ENCODE measurements around the gene CTNNBIP1.

CTNNBIP1 gene

DNA sequence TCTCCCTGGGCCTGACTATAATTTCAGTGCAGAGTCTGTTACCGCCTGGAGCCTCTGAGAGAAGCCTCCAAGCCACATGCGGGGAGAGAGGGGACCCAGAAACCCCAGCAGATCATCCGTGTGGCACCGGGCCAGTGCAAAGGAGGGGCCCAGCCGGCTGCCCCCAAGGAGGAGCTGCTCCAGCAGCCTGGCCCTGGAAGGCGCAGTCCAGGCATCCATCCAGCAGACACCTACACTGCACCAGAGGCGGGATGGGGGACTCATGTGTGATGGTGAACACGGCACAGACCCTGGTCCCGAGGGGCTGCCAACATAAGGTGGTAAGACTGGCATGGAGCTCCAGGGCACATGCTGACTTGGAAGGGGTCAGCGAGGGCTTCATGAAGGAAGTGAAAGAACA lies 46.7 kb downstream of the CTNNBIP1 start:
- Histone ChIP-seq H3K9ac (ENCODE audit: low read length) (no peak overlapping the region), H3K36me3 (ENCODE audit: control insufficient read depth, insufficient read depth, low read length, severe bottlenecking) (no peaks in the 10 kb centered on the region), H3K27me3 (replicated peaks; ENCODE audit: control insufficient read depth, insufficient read depth, low read length) (no peaks in the 10 kb centered on the region), H3K9me3 (ENCODE audit: control insufficient read depth, low read length) (no peaks in the 10 kb centered on the region), H3K4me3 (ENCODE audit: low read length) (no peak overlapping the region), H3K4me1 (ENCODE audit: control insufficient read depth, insufficient read depth, low read length) (no peaks in the 10 kb centered on the region)
- DNase-seq (ENCODE audit: low read depth), result no peak

DNA sequence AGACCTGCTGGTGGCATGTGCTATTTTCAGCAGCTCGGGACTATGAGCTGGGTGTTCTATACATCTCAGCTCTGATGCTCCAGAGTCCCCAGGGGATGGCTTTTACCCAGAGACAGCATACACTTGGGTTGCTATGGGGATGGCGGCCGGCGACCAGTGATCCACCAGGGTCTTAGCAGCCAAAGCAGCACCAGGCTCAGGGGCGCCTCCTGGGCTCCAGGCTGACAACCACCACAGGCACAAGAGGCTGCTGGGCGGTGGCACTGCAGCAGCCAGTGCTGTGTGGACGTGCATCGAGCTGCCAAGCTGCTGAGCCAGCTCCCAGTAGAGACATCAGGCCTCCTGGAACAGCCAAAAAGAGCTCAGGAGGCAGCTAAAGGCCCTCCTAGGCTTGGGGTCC lies 48.7 kb downstream of the CTNNBIP1 start:
- Histone ChIP-seq H3K36me3 (ENCODE audit: control insufficient read depth, insufficient read depth, low read length, severe bottlenecking) (no peaks in the 10 kb centered on the region), H3K27me3 (replicated peaks; ENCODE audit: control insufficient read depth, insufficient read depth, low read length) (no peaks in the 10 kb centered on the region), H3K4me1 (ENCODE audit: control insufficient read depth, insufficient read depth, low read length) (no peaks in the 10 kb centered on the region), H3K9me3 (ENCODE audit: control insufficient read depth, low read length) (no peaks in the 10 kb centered on the region), H3K9ac (ENCODE audit: low read length) (no peak overlapping the region), H3K4me3 (ENCODE audit: low read length) (no peak overlapping the region)
- DNase-seq (ENCODE audit: low read depth), result no peak

DNA sequence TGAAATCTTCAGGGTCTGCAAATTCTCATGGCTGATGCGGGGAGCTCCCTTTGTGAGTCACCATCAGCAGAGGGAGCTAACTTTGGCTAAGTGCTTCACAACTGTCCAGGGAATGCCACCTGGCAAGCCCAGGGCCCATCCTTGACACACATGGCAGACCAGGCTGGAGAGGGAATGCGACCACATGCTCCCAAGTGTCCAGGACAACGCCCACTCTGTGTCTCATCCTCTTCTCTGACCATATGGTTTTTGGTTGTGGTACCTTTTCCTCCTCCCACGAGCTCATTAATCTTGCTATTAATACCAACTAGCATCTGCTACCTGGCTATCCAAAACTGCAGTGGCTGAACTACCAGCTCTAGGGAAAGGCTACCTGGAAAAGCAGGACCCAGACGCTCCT lies 49.2 kb downstream of the CTNNBIP1 start:
- no peak for DNase-seq (ENCODE audit: low read depth)
- Histone ChIP-seq H3K36me3 (ENCODE audit: control insufficient read depth, insufficient read depth, low read length, severe bottlenecking) (no peaks in the 10 kb centered on the region), H3K27me3 (replicated peaks; ENCODE audit: control insufficient read depth, insufficient read depth, low read length) (no peaks in the 10 kb centered on the region), H3K4me1 (ENCODE audit: control insufficient read depth, insufficient read depth, low read length) (no peaks in the 10 kb centered on the region), H3K4me3 (ENCODE audit: low read length) (no peak overlapping the region), H3K9ac (ENCODE audit: low read length) (no peak overlapping the region), H3K9me3 (ENCODE audit: control insufficient read depth, low read length) (no peaks in the 10 kb centered on the region)

DNA sequence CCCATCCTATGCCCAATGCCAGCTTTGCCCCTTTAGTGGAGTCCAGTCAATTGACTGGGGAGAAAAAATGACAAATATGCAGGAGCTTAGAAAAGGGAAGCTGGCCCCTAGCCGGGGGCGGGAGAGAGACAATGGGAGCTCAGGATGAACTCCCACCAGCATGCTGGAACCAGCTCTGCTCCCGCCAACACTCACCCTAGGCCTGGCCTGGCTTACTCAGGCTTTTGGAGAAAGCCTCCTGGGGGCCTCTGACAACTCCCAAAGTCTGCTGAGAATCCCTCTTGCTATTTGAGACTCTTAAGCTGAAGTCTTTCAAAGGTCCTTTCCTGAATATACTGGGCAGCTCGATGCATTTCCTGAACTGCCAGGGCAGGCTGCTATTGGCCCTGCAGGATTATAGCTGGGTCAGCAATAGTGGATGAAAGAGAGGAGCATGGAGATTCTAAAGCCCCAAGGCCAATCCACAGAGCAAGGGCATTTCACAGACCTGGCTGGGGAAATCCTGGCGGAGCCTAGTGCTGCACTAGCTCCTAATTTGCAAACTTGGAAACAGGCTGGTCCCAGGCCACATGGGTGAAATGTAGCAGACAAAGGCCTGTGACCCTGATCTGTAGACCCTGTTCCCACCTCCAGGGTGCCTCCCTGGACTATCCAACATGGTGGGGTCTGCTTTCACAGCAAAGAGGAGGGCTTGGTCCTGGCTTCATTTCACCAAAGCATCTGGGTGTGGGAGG lies 50.6 kb downstream of the CTNNBIP1 start:
- H3K9me3 ChIP-seq (ENCODE audit: control insufficient read depth, low read length), result no peaks in the 10 kb centered on the region
- peak; percentile 20 for DNase-seq (ENCODE audit: low read depth)
- no peaks in the 10 kb centered on the region for H3K4me1 ChIP-seq (ENCODE audit: control insufficient read depth, insufficient read depth, low read length)
- H3K9ac ChIP-seq (ENCODE audit: low read length), result no peak overlapping the region
- no peaks in the 10 kb centered on the region for H3K36me3 ChIP-seq (ENCODE audit: control insufficient read depth, insufficient read depth, low read length, severe bottlenecking)
- no peak overlapping the region for H3K4me3 ChIP-seq (ENCODE audit: low read length)
- H3K27me3 ChIP-seq (replicated peaks; ENCODE audit: control insufficient read depth, insufficient read depth, low read length), result no peaks in the 10 kb centered on the region

DNA sequence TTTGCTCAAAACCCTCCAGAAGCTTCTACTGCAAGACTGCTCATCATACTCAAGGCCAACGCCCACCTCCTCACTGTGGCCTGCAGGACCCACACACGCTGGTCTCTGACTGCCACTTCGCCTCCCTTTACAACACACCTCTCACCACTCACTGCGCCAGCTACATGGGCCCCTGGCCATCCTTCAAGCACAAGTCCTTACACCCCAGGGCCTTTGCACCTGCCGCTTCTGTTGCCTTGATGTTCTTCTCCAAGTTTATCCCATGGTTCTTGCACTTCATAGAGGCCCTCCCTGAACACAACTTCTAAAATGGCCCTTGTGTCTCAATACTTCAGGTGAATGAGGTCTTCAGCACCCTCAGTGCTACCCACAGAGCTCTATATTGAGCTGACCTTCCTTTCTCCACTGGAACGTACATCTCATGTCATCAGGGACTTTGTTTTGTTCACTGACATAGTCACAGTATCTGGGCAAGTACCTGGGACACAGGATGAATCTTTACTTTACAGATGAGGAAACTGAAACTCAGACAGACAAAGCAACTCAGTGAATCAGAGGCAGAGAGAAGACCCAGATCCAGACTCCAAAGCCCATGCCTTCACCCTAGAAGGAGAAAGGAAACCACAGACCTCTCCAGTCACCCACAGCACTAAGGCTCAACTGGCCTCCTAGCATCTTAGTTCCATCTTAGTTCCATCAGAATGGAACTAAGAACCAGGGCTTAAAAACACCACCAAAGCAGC lies 51.6 kb downstream of the CTNNBIP1 start:
- DNase-seq (ENCODE audit: low read depth), result no peak
- Histone ChIP-seq H3K9ac (ENCODE audit: low read length) (no peak overlapping the region), H3K27me3 (replicated peaks; ENCODE audit: control insufficient read depth, insufficient read depth, low read length) (no peaks in the 10 kb centered on the region), H3K4me1 (ENCODE audit: control insufficient read depth, insufficient read depth, low read length) (no peaks in the 10 kb centered on the region), H3K4me3 (ENCODE audit: low read length) (no peak overlapping the region), H3K36me3 (ENCODE audit: control insufficient read depth, insufficient read depth, low read length, severe bottlenecking) (no peaks in the 10 kb centered on the region), H3K9me3 (ENCODE audit: control insufficient read depth, low read length) (peaks cover 5% of the 10 kb centered on the region)

DNA sequence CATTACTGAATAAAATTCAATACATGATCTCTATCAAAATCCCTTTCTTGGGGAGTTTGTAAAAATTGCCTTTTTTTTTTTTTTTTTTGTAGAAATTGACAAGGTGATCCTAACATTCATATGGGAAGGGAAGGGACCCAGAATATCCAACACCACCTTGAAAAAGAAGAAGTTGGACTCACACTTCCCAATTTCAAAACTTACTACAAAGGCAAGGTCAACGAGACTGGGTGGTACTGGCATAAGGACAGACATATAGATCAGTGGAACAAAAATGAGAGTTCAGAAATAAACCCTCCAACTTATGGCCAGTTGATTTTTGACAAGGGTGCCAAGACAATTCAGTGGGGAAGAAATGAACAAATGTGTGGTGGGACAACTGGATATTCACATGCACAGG lies 54.9 kb downstream of the CTNNBIP1 start:
- Histone ChIP-seq H3K9me3 (ENCODE audit: control insufficient read depth, low read length) (peaks cover 6% of the 10 kb centered on the region), H3K9ac (ENCODE audit: low read length) (no peak overlapping the region), H3K4me3 (ENCODE audit: low read length) (no peak overlapping the region), H3K27me3 (replicated peaks; ENCODE audit: control insufficient read depth, insufficient read depth, low read length) (no peaks in the 10 kb centered on the region), H3K36me3 (ENCODE audit: control insufficient read depth, insufficient read depth, low read length, severe bottlenecking) (no peaks in the 10 kb centered on the region), H3K4me1 (ENCODE audit: control insufficient read depth, insufficient read depth, low read length) (peaks cover 7% of the 10 kb centered on the region)
- no peak for DNase-seq (ENCODE audit: low read depth)

DNA sequence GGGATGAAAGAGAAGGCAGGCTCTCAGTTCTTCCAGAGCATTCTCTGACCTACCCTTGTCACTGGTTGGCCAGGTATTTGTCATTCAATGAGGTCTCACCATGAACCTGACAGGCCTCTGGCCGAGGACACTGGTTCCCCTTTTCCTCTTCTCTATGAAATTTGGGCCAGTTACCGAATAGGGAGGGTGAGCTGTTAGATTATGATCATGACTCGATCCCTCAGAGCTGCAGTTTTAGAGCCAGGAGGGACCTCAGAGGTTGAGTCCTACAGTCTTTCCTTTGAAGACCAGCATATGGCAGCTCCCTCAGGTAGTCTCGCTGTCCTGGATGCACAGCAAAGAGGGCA lies 56.8 kb downstream of the CTNNBIP1 start:
- H3K27me3 ChIP-seq (replicated peaks; ENCODE audit: control insufficient read depth, insufficient read depth, low read length), result no peaks in the 10 kb centered on the region
- no peak for DNase-seq (ENCODE audit: low read depth)
- H3K9ac ChIP-seq (ENCODE audit: low read length), result no peak overlapping the region
- H3K36me3 ChIP-seq (ENCODE audit: control insufficient read depth, insufficient read depth, low read length, severe bottlenecking), result no peaks in the 10 kb centered on the region
- peaks cover 7% of the 10 kb centered on the region for H3K4me1 ChIP-seq (ENCODE audit: control insufficient read depth, insufficient read depth, low read length)
- no peak overlapping the region for H3K4me3 ChIP-seq (ENCODE audit: low read length)
- H3K9me3 ChIP-seq (ENCODE audit: control insufficient read depth, low read length), result peaks cover 6% of the 10 kb centered on the region

DNA sequence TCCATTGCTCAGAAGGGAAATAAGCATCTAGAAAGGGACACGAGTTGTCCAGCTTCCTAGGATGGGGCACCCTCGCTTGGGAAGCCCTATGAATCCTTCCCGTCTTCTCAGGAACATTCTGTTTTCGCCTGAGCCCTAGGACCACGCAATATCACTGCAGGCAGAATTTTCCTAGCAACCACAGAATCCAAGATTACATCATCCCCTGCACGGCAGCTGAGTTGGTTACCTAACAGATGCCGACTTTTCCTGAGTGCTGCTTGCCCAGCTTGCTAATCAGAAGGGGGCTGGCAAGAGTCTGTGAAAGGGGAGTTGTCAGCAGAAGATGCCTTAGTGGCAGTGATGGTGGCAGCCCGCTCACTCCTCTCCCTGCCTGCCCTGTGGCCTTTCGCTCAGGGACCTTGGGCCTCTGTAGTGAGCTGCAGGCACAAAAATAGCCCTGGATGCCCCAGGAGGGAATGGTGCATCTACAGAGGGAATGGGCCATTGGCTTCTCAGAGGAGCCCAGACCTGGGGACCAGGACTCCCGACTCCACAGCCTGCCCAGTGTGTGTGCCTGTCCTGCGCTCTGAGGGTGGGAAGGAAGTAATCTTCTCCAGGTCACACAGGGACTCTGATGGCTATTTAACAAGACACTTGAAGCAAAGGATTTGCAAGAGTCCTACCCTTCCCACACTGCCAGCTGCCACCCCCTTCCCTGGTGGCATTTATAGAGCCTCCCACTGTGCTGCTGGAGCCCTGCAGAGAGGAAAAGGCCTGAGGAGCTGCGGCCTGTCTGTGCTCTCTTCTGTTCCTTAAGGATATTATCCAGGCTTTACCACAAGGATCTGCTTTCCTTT lies 57.4 kb downstream of the CTNNBIP1 start:
- no peaks in the 10 kb centered on the region for H3K27me3 ChIP-seq (replicated peaks; ENCODE audit: control insufficient read depth, insufficient read depth, low read length)
- H3K36me3 ChIP-seq (ENCODE audit: control insufficient read depth, insufficient read depth, low read length, severe bottlenecking), result no peaks in the 10 kb centered on the region
- no peak overlapping the region for H3K9ac ChIP-seq (ENCODE audit: low read length)
- H3K9me3 ChIP-seq (ENCODE audit: control insufficient read depth, low read length), result peaks cover 6% of the 10 kb centered on the region
- H3K4me3 ChIP-seq (ENCODE audit: low read length), result no peak overlapping the region
- DNase-seq (ENCODE audit: low read depth), result peak; percentile 87
- H3K4me1 ChIP-seq (ENCODE audit: control insufficient read depth, insufficient read depth, low read length), result peaks cover 7% of the 10 kb centered on the region

DNA sequence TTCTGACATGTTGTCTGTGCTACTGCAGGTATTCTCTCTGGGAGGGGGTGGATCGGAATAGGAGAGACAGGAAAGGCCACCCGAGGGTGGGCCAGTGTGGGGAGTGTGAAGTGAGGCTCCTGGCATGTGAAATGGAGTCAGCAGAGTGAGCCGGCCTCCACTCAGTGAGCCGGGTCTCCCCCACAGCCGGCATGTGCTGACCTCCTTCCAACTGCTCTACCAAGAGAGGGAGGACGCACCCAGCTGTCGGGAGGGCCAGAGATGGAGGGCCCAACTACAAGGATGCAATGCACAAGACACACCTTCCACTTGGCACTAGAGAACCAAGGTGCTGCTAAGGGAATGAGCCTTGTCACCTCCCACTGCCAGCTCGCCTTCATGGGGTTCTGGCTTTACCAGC lies 58.1 kb downstream of the CTNNBIP1 start:
- DNase-seq (ENCODE audit: low read depth), result no peak
- H3K9ac ChIP-seq (ENCODE audit: low read length), result no peak overlapping the region
- H3K27me3 ChIP-seq (replicated peaks; ENCODE audit: control insufficient read depth, insufficient read depth, low read length), result no peaks in the 10 kb centered on the region
- no peak overlapping the region for H3K4me3 ChIP-seq (ENCODE audit: low read length)
- H3K36me3 ChIP-seq (ENCODE audit: control insufficient read depth, insufficient read depth, low read length, severe bottlenecking), result no peaks in the 10 kb centered on the region
- peaks cover 6% of the 10 kb centered on the region for H3K9me3 ChIP-seq (ENCODE audit: control insufficient read depth, low read length)
- H3K4me1 ChIP-seq (ENCODE audit: control insufficient read depth, insufficient read depth, low read length), result peaks cover 7% of the 10 kb centered on the region

DNA sequence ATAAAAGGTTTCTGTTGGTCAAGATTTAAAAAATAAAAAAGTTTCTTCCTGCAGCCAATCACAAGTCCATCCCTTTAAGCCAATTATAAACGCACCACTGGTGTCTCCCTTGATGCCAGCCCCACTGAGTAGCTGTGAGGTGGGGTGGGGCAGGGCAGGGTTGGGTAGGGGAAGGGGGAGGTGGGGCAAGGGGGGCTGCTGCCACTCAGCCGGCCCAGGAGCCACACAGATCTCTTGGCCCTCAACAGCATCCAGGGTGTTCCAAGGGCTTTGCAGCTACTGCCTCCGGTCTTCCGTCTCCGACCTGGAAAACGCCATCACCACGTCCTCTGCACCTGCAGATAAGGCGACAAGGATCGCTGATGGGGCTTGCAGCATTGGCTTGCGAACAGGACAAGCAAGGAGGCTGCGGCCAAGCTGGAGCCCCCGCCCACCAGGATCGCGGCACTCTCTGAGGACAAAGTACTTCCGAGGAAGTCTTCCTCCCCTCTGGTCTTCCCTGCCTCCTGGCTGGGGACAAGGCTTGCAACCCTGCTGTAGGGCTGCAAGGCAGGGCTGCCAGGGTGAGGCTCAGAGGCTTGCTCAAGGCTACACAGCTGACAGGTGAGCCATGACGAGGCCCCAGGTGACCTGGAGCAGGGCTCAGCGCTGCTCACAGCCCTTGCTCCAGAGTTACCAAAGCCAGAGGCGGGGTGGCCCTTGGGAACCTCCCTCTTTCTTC lies 59.5 kb downstream of the CTNNBIP1 start:
- DNase-seq (ENCODE audit: low read depth), result no peak
- Histone ChIP-seq H3K4me3 (ENCODE audit: low read length) (no peak overlapping the region), H3K27me3 (replicated peaks; ENCODE audit: control insufficient read depth, insufficient read depth, low read length) (no peaks in the 10 kb centered on the region), H3K9me3 (ENCODE audit: control insufficient read depth, low read length) (peaks cover 6% of the 10 kb centered on the region), H3K4me1 (ENCODE audit: control insufficient read depth, insufficient read depth, low read length) (peaks cover 7% of the 10 kb centered on the region), H3K36me3 (ENCODE audit: control insufficient read depth, insufficient read depth, low read length, severe bottlenecking) (no peaks in the 10 kb centered on the region), H3K9ac (ENCODE audit: low read length) (no peak overlapping the region)
